Measurements from ENCODE around the gene CYB561A3.

The CYB561A3 gene

GRCh38 chr11:61356706-61357105 is 5.0 kb downstream of the CYB561A3 start:
- Histone ChIP-seq H3K4me1 (ENCODE audit: control insufficient read depth, insufficient read depth, low read length) (no peaks in the 10 kb centered on the region), H3K9me3 (ENCODE audit: control insufficient read depth, low read length) (no peaks in the 10 kb centered on the region), H3K4me3 (ENCODE audit: insufficient read depth, low read depth, low read length) (no peak overlapping the region), H3K27me3 (ENCODE audit: control insufficient read depth, insufficient read depth, low read length, poor library complexity, severe bottlenecking) (no peaks in the 10 kb centered on the region), H3K27ac (ENCODE audit: insufficient read depth, low read depth, low read length, poor library complexity, severe bottlenecking) (no peak overlapping the region), H3K36me3 (ENCODE audit: control insufficient read depth, insufficient read depth, low read length) (no peaks in the 10 kb centered on the region)
- 89 to 93% methylated on average over 4 of the region's 4 CpGs for WGBS, 2 experiments

GRCh38 chr11:61354208-61354607 is 7.5 kb downstream of the CYB561A3 start:
- no peaks in the 10 kb centered on the region for H3K9me3 ChIP-seq (ENCODE audit: control insufficient read depth, low read length)
- H3K27me3 ChIP-seq (ENCODE audit: control insufficient read depth, insufficient read depth, low read length, poor library complexity, severe bottlenecking) = no peaks in the 10 kb centered on the region
- no peak overlapping the region for H3K4me3 ChIP-seq (ENCODE audit: insufficient read depth, low read depth, low read length)
- H3K36me3 ChIP-seq (ENCODE audit: control insufficient read depth, insufficient read depth, low read length) = no peaks in the 10 kb centered on the region
- 93 to 95% methylated on average over 2 of the region's 2 CpGs for WGBS, 2 experiments
- no peaks in the 10 kb centered on the region for H3K4me1 ChIP-seq (ENCODE audit: control insufficient read depth, insufficient read depth, low read length)
- no peak overlapping the region for H3K27ac ChIP-seq (ENCODE audit: insufficient read depth, low read depth, low read length, poor library complexity, severe bottlenecking)

DNA sequence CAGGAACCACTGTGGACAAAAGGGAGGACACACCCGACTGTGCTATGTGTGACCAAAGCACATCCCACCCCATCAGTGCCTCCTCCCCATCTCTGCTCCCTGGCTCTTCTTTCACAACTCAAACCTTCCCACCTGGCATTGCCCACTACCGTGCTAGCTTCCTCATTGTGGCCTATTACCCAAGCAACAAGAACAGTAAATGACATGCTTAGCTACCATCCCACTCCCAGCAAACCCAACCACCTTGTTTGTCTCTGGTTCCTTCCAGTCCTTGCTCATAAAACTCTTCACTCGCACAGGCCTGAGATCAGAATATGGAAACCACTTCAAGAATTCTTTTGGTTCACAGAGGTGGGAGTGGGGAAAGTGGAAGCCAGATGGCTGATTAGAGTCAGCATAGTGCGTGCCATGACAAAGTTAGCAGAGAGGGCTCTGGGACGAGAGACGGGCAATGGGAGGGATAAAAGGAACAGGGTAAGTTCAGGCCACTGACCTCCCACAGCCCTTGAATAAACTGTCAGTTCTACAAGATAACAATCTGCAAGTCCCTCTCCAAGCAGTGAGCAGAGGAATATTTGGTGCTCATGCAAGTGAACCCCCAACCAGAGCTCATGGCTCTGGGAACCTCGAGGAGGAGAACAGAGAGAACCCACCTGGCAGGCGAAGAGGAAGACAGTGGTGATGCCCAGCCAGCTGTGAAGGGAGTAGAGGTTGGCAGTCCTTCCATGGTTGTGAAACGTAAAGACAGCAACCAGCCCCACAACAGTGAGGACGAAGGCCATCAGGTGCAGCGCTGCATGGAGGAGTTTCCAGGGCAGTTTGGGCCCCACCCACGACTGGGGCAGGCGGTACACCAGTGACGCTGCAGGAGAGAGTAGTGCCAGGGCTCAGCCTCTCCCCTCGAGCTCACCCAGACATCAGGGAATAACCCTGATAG is 8.3 kb downstream of the CYB561A3 start:
- Histone ChIP-seq H3K27me3 (ENCODE audit: control insufficient read depth, insufficient read depth, low read length, poor library complexity, severe bottlenecking) (no peaks in the 10 kb centered on the region), H3K9me3 (ENCODE audit: control insufficient read depth, low read length) (no peaks in the 10 kb centered on the region), H3K4me1 (ENCODE audit: control insufficient read depth, insufficient read depth, low read length) (no peaks in the 10 kb centered on the region), H3K4me3 (ENCODE audit: insufficient read depth, low read depth, low read length) (no peak overlapping the region), H3K27ac (ENCODE audit: insufficient read depth, low read depth, low read length, poor library complexity, severe bottlenecking) (no peak overlapping the region), H3K36me3 (ENCODE audit: control insufficient read depth, insufficient read depth, low read length) (no peaks in the 10 kb centered on the region)
- WGBS, 2 experiments = 92 to 93% methylated on average over 15 of the region's 15 CpGs

GRCh38 chr11:61352038-61352437 is 9.6 kb downstream of the CYB561A3 start:
- H3K27me3 ChIP-seq (ENCODE audit: control insufficient read depth, insufficient read depth, low read length, poor library complexity, severe bottlenecking) = no peaks in the 10 kb centered on the region
- H3K4me3 ChIP-seq (ENCODE audit: insufficient read depth, low read depth, low read length) = no peak overlapping the region
- H3K27ac ChIP-seq (ENCODE audit: insufficient read depth, low read depth, low read length, poor library complexity, severe bottlenecking) = no peak overlapping the region
- 82% methylated on average over 8 of the region's 8 CpGs for WGBS, 2 experiments
- H3K36me3 ChIP-seq (ENCODE audit: control insufficient read depth, insufficient read depth, low read length) = no peaks in the 10 kb centered on the region
- no peaks in the 10 kb centered on the region for H3K9me3 ChIP-seq (ENCODE audit: control insufficient read depth, low read length)
- no peaks in the 10 kb centered on the region for H3K4me1 ChIP-seq (ENCODE audit: control insufficient read depth, insufficient read depth, low read length)

GRCh38 chr11:61350803-61351202 is 10.9 kb downstream of the CYB561A3 start:
- Histone ChIP-seq H3K9me3 (ENCODE audit: control insufficient read depth, low read length) (no peaks in the 10 kb centered on the region), H3K27ac (ENCODE audit: insufficient read depth, low read depth, low read length, poor library complexity, severe bottlenecking) (no peak overlapping the region), H3K27me3 (ENCODE audit: control insufficient read depth, insufficient read depth, low read length, poor library complexity, severe bottlenecking) (no peaks in the 10 kb centered on the region), H3K36me3 (ENCODE audit: control insufficient read depth, insufficient read depth, low read length) (no peaks in the 10 kb centered on the region), H3K4me1 (ENCODE audit: control insufficient read depth, insufficient read depth, low read length) (no peaks in the 10 kb centered on the region), H3K4me3 (ENCODE audit: insufficient read depth, low read depth, low read length) (no peak overlapping the region)
- 92 to 96% methylated on average over 8 of the region's 8 CpGs for WGBS, 2 experiments

GRCh38 chr11:61350336-61350735 is 11.3 kb downstream of the CYB561A3 start:
- WGBS, 2 experiments = 88 to 97% methylated on average over 1 of the region's 1 CpG
- Histone ChIP-seq H3K4me1 (ENCODE audit: control insufficient read depth, insufficient read depth, low read length) (no peaks in the 10 kb centered on the region), H3K4me3 (ENCODE audit: insufficient read depth, low read depth, low read length) (no peak overlapping the region), H3K36me3 (ENCODE audit: control insufficient read depth, insufficient read depth, low read length) (no peaks in the 10 kb centered on the region), H3K27me3 (ENCODE audit: control insufficient read depth, insufficient read depth, low read length, poor library complexity, severe bottlenecking) (no peaks in the 10 kb centered on the region), H3K27ac (ENCODE audit: insufficient read depth, low read depth, low read length, poor library complexity, severe bottlenecking) (no peak overlapping the region), H3K9me3 (ENCODE audit: control insufficient read depth, low read length) (no peaks in the 10 kb centered on the region)

DNA sequence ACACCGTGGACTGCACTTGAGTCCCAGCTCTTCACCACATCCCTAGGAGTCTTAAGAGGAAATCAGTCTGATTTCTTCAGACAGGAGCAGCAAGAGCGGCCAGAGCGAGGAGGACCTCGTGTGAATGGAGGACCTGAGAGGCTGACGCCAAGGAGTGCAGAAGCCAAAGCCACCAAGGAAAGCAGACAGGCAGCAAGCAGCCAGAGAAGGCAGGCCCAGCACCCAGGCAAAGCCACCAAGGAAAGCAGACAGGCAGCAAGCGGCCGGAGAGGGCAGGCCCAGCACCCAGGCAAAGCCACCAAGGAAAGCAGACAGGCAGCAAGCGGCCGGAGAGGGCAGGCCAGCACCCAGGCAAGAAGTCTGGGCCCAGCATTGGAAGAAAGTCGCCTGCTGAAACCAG is 11.8 kb downstream of the CYB561A3 start:
- Histone ChIP-seq H3K9me3 (ENCODE audit: control insufficient read depth, low read length) (no peaks in the 10 kb centered on the region), H3K4me1 (ENCODE audit: control insufficient read depth, insufficient read depth, low read length) (no peaks in the 10 kb centered on the region), H3K27me3 (ENCODE audit: control insufficient read depth, insufficient read depth, low read length, poor library complexity, severe bottlenecking) (no peaks in the 10 kb centered on the region), H3K27ac (ENCODE audit: insufficient read depth, low read depth, low read length, poor library complexity, severe bottlenecking) (no peak overlapping the region), H3K36me3 (ENCODE audit: control insufficient read depth, insufficient read depth, low read length) (no peaks in the 10 kb centered on the region), H3K4me3 (ENCODE audit: insufficient read depth, low read depth, low read length) (no peak overlapping the region)
- WGBS, 2 experiments = 94% methylated on average over 10 of the region's 10 CpGs

DNA sequence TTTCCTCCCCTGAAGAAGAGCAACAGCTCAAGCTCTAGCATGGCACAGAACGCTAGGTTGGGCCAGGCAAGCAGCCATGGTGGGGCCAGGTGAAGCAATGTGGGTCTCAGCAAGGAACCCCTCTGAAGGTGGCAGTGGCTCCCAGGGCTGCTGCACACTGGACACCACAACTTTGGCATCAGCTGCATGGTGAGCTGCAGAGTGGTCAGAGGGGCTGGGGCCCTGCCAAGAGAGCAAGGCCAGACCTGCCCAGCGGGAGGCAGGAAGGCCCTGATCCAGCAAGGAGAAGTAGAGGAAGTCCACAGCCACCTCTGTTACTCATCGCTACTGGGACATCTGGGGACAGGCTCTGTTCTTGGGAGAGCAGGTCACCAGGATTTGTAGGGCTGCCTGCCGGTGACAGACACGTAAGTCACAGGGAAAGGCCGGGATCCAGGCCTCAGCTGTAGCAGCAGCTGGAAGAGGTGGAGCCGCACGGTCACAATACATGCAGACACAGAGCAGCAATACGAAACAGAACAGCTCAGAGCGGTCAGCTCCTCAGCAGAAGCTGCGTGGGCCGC is 12.4 kb downstream of the CYB561A3 start:
- H3K4me1 ChIP-seq (ENCODE audit: control insufficient read depth, insufficient read depth, low read length) = no peaks in the 10 kb centered on the region
- H3K27ac ChIP-seq (ENCODE audit: insufficient read depth, low read depth, low read length, poor library complexity, severe bottlenecking) = no peak overlapping the region
- no peaks in the 10 kb centered on the region for H3K27me3 ChIP-seq (ENCODE audit: control insufficient read depth, insufficient read depth, low read length, poor library complexity, severe bottlenecking)
- no peaks in the 10 kb centered on the region for H3K36me3 ChIP-seq (ENCODE audit: control insufficient read depth, insufficient read depth, low read length)
- H3K9me3 ChIP-seq (ENCODE audit: control insufficient read depth, low read length) = no peaks in the 10 kb centered on the region
- no peak overlapping the region for H3K4me3 ChIP-seq (ENCODE audit: insufficient read depth, low read depth, low read length)
- WGBS, 2 experiments = 91 to 94% methylated on average over 12 of the region's 12 CpGs

- Histone ChIP-seq H3K4me3 (ENCODE audit: insufficient read depth, low read depth, low read length) (no peak overlapping the region), H3K36me3 (ENCODE audit: control insufficient read depth, insufficient read depth, low read length) (peaks cover 11% of the 10 kb centered on the region), H3K27ac (ENCODE audit: insufficient read depth, low read depth, low read length, poor library complexity, severe bottlenecking) (no peak overlapping the region)
These were observed 13.7 kb downstream of the CYB561A3 start for GRCh38 chr11:61347916-61348461.

More at GRCh38 chr11:61347916-61348461, 13.7 kb downstream of the CYB561A3 start:
- H3K4me1 ChIP-seq (ENCODE audit: control insufficient read depth, insufficient read depth, low read length) = no peaks in the 10 kb centered on the region
- no peaks in the 10 kb centered on the region for H3K27me3 ChIP-seq (ENCODE audit: control insufficient read depth, insufficient read depth, low read length, poor library complexity, severe bottlenecking)
- no peaks in the 10 kb centered on the region for H3K9me3 ChIP-seq (ENCODE audit: control insufficient read depth, low read length)
- 92 to 93% methylated on average over 11 of the region's 11 CpGs for WGBS, 2 experiments

All from ectodermal cell (in vitro differentiated cells).